Neural cell (in vitro differentiated cells): ENCODE data around the gene SDK1. TPM values are rescaled to one million over a fixed set of nuclear protein-coding genes. Genes with fewer than 3 reads are reported as not detected.

Experiments used
- H2AFZ ChIP-seq: fragments of 200-600, 300-800 bp; sonication (generic), shearing (Covaris generic); 2 replicates; pipeline ENCODE4 v1.6.0; 2014; ENCODE audit warnings: low read depth, mild to moderate bottlenecking, antibody characterized with exemption, low read length, moderate library complexity
- H3F3A ChIP-seq: fragments of 200-600 bp; shearing (Covaris generic); 2 replicates; pipeline ENCODE4 v1.6.1; 2016; ENCODE audit warnings: mild to moderate bottlenecking, moderate library complexity, mixed read lengths, antibody characterized with exemption, low read length; ENCODE audit not compliant: insufficient read depth, poor library complexity, severe bottlenecking
- H3K27ac ChIP-seq: fragments of 200-600, 300-800 bp; sonication (generic), shearing (Covaris generic); 2 replicates; pipeline ENCODE4 v1.5.1; 2014; ENCODE audit warnings: mild to moderate bottlenecking, low read length, moderate library complexity
- H3K27me3 ChIP-seq: fragments of 300-800, 200-600 bp; sonication (generic), shearing (Covaris generic); 2 replicates; pipeline ENCODE4 v1.6.0; 2014; ENCODE audit warnings: mild to moderate bottlenecking, low read depth, low read length, moderate library complexity; ENCODE audit not compliant: insufficient read depth
- H3K36me3 ChIP-seq: fragments of 300-800, 200-600 bp; sonication (generic), shearing (Covaris generic); 2 replicates; pipeline ENCODE4 v1.5.1; 2014; ENCODE audit warnings: mild to moderate bottlenecking, antibody characterized with exemption, low read length, moderate library complexity; ENCODE audit not compliant: insufficient read depth
- H3K4me2 ChIP-seq: fragments of 300-800, 200-600 bp; sonication (generic), shearing (Covaris generic); 2 replicates; pipeline ENCODE4 v1.6.0; 2014; ENCODE audit warnings: mild to moderate bottlenecking, low read length
- H3K4me3 ChIP-seq: fragments of 300-800, 200-600 bp; sonication (generic), shearing (Covaris generic); 2 replicates; pipeline ENCODE4 v1.5.1; 2014; ENCODE audit warnings: mild to moderate bottlenecking, low read length, moderate library complexity
- H3K79me2 ChIP-seq: fragments of 200-600 bp; shearing (Covaris generic); replicated peaks from 2 replicates; pipeline ENCODE4 v1.6.0; 2014; ENCODE audit warnings: mild to moderate bottlenecking, low read length, moderate library complexity; ENCODE audit not compliant: insufficient read depth
- H3K9ac ChIP-seq: fragments of 300-800, 200-600 bp; sonication (generic), shearing (Covaris generic); 2 replicates; pipeline ENCODE4 v1.6.1; 2016; ENCODE audit warnings: mild to moderate bottlenecking, low read length, mixed read lengths
- H3K9me2 ChIP-seq: fragments of 200-600 bp; shearing (Covaris generic); 2 replicates; pipeline ENCODE4 v1.6.1; 2016; ENCODE audit warnings: mild to moderate bottlenecking, low read length, mixed read lengths; ENCODE audit not compliant: insufficient read depth
- H3K9me3 ChIP-seq: fragments of 200-600, 300-800 bp; sonication (generic), shearing (Covaris generic); 2 replicates; pipeline ENCODE4 v1.6.1; 2016; ENCODE audit warnings: mild to moderate bottlenecking, mixed run types, low read length, moderate library complexity, mixed read lengths
- H4K20me1 ChIP-seq: fragments of 200-600 bp; shearing (Covaris generic); 2 replicates; pipeline ENCODE4 v1.6.1; 2016; ENCODE audit warnings: mild to moderate bottlenecking, mixed run types; ENCODE audit not compliant: insufficient read depth
- CTCF ChIP-seq: fragments of 450-650 bp; IDR thresholded peaks from 2 replicates; pipeline ENCODE4 v1.5.1; 2014; ENCODE audit warnings: antibody characterized with exemption, mild to moderate bottlenecking, moderate library complexity; ENCODE audit not compliant: poor library complexity, severe bottlenecking
- EP300 ChIP-seq: fragments of 450-650 bp; conservative IDR thresholded peaks from 2 replicates; pipeline ENCODE4 v1.6.1; 2014; ENCODE audit warnings: antibody characterized with exemption, mild to moderate bottlenecking, moderate library complexity; ENCODE audit not compliant: poor library complexity, severe bottlenecking
- EZH2 ChIP-seq: fragments of 200-600, 300-800 bp; shearing (Covaris generic), sonication (generic); IDR thresholded peaks from 2 replicates; pipeline ENCODE4 v1.6.1; 2014; ENCODE audit warnings: antibody characterized with exemption, low read length, borderline replicate concordance, mild to moderate bottlenecking; ENCODE audit not compliant: insufficient read depth, poor library complexity, severe bottlenecking
- MXI1 ChIP-seq: fragments of 450-650 bp; conservative IDR thresholded peaks from 2 replicates; pipeline ENCODE4 v1.6.1; 2014; ENCODE audit warnings: antibody characterized with exemption, mild to moderate bottlenecking; ENCODE audit not compliant: poor library complexity, severe bottlenecking
- POLR2AphosphoS5 ChIP-seq: IDR thresholded peaks from 2 replicates; pipeline ENCODE4 v1.6.1; 2012
- RAD21 ChIP-seq: fragments of 450-650 bp; conservative IDR thresholded peaks from 2 replicates; pipeline ENCODE4 v1.6.1; 2014; ENCODE audit warnings: antibody characterized with exemption, mild to moderate bottlenecking, moderate library complexity
- SMC3 ChIP-seq: fragments of 450-650 bp; conservative IDR thresholded peaks from 2 replicates; pipeline ENCODE4 v1.6.1; 2014; ENCODE audit warnings: antibody characterized with exemption, mild to moderate bottlenecking, moderate library complexity; ENCODE audit not compliant: poor library complexity
- TAF1 ChIP-seq: IDR thresholded peaks from 2 replicates; pipeline ENCODE4 v1.6.1; 2012; ENCODE audit warnings: low read depth
- polyA plus RNA-seq: library from polyadenylated mRNA; depleted of rRNA; stranded (reverse); fragments of >200 nt; gene quantifications from 2 replicates; pipeline ENCODE4 v1.2.3, GENCODE V29; 2014
- TF ChIP-seq, protein P1 (sequence below): IDR thresholded peaks from 2 replicates; pipeline ENCODE4 v1.6.1; 2012; ENCODE audit warnings: borderline replicate concordance

Gene SDK1
- polyA plus RNA-seq, 1 donor from 2014 or later: 2.7 TPM

- TF ChIP-seq POLR2AphosphoS5: no peak
- TF ChIP-seq EP300: no peak
- no peak for TF ChIP-seq MXI1
- TF ChIP-seq, protein P1, sequence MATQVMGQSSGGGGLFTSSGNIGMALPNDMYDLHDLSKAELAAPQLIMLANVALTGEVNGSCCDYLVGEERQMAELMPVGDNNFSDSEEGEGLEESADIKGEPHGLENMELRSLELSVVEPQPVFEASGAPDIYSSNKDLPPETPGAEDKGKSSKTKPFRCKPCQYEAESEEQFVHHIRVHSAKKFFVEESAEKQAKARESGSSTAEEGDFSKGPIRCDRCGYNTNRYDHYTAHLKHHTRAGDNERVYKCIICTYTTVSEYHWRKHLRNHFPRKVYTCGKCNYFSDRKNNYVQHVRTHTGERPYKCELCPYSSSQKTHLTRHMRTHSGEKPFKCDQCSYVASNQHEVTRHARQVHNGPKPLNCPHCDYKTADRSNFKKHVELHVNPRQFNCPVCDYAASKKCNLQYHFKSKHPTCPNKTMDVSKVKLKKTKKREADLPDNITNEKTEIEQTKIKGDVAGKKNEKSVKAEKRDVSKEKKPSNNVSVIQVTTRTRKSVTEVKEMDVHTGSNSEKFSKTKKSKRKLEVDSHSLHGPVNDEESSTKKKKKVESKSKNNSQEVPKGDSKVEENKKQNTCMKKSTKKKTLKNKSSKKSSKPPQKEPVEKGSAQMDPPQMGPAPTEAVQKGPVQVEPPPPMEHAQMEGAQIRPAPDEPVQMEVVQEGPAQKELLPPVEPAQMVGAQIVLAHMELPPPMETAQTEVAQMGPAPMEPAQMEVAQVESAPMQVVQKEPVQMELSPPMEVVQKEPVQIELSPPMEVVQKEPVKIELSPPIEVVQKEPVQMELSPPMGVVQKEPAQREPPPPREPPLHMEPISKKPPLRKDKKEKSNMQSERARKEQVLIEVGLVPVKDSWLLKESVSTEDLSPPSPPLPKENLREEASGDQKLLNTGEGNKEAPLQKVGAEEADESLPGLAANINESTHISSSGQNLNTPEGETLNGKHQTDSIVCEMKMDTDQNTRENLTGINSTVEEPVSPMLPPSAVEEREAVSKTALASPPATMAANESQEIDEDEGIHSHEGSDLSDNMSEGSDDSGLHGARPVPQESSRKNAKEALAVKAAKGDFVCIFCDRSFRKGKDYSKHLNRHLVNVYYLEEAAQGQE: no peak
- no peak for TF ChIP-seq RAD21
- TF ChIP-seq EZH2: no peak
- no peak for TF ChIP-seq TAF1
- no peak for TF ChIP-seq CTCF
- TF ChIP-seq SMC3: no peak
- Histone ChIP-seq H3K27ac (no peak overlapping the region), H2AFZ (no peak overlapping the region), H3K9me3 (no peaks in the 10 kb centered on the region), H3K79me2 (no peaks in the 10 kb centered on the region), H3K36me3 (no peaks in the 10 kb centered on the region), H3F3A (no peaks in the 10 kb centered on the region), H3K9me2 (no peaks in the 10 kb centered on the region), H3K9ac (no peak overlapping the region), H3K27me3 (no peaks in the 10 kb centered on the region), H3K4me2 (no peak overlapping the region), H4K20me1 (no peaks in the 10 kb centered on the region), H3K4me3 (no peak overlapping the region)
Observed at GRCh38 chr7:3510101-3511020, 209.3 kb downstream of the SDK1 start.

DNA sequence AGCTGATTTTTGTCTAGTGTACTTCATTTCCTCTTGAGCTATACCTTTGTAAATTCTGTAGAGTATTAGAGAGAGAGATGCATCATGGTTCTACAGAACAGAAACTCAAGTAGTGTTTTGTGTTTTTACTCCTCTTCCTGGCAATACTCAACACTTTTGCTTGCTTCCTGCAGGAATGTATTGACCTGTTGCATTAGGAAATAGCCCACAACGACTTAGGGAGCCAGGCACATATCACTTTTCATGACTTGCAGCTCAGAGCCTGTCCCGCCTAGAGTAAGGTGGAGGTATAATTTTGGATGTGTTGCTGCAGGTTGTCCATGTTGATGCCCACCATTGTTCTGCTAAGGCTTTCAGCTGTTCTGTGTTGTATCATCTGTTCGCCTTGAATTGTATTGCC is 216.3 kb downstream of the SDK1 start:
- H2AFZ ChIP-seq: no peak overlapping the region
- H3K4me3 ChIP-seq: no peak overlapping the region
- H3K9me3 ChIP-seq: no peaks in the 10 kb centered on the region
- H3K4me2 ChIP-seq: no peak overlapping the region
- no peak overlapping the region for H3K27ac ChIP-seq
- no peak for TF ChIP-seq EP300
- TF ChIP-seq SMC3: no peak
- no peak for TF ChIP-seq EZH2
- TF ChIP-seq TAF1: no peak
- TF ChIP-seq POLR2AphosphoS5: no peak
- no peak for TF ChIP-seq CTCF
- TF ChIP-seq, protein P1: no peak
- no peak for TF ChIP-seq RAD21
- no peak for TF ChIP-seq MXI1
- no peaks in the 10 kb centered on the region for H3K27me3 ChIP-seq
- H4K20me1 ChIP-seq: no peaks in the 10 kb centered on the region
- no peak overlapping the region for H3K9ac ChIP-seq
- H3F3A ChIP-seq: no peaks in the 10 kb centered on the region
- no peaks in the 10 kb centered on the region for H3K79me2 ChIP-seq
- H3K36me3 ChIP-seq: no peaks in the 10 kb centered on the region
- no peaks in the 10 kb centered on the region for H3K9me2 ChIP-seq
